Naive thymus-derived CD4-positive, alpha-beta T cell (primary cell): Measurements from ENCODE around the gene GEMIN7. TPM values are rescaled to one million over a fixed set of nuclear protein-coding genes. Genes with fewer than 3 reads are reported as not detected.
"Not testable (repeated sequence)": the region's sequence is repeated elsewhere in the genome, so short reads cannot be mapped to it uniquely, and the experiment has no call there.

Experiments used
- ATAC-seq: fragments of 150-1000 bp; cut with Tn5 transposase; 2 replicates; pipeline ENCODE4 v1.10.0; 2021; ENCODE audit warnings: mild to moderate bottlenecking, moderate library complexity
- CTCF ChIA-PET: fragments of 350-600 bp; sonication (Branson Sonifier 250); formaldehyde crosslinking; loops from one replicate; lab custom pipeline; 2021; ENCODE audit warnings: antibody characterized with exemption; lab: Charles Lee
- POLR2A ChIA-PET: fragments of 350-600 bp; sonication (Branson Sonifier 250); formaldehyde crosslinking; loops from one replicate; lab custom pipeline; 2021; ENCODE audit warnings: antibody characterized with exemption, inconsistent platforms; lab: Charles Lee
- DNase-seq, 9 donors: peaks; one replicate each; pipeline versions ENCODE4 v3.0.0 to v3.0.0-alpha.2; 2020 to 2022; ENCODE audit warnings: mixed read lengths in 1 of 9
- H3K27ac ChIP-seq: one replicate; pipeline ENCODE4 v1.7.0; 2013; ENCODE audit warnings: mild to moderate bottlenecking, low read depth, low read length, moderate library complexity
- H3K27me3 ChIP-seq, 2 donors: one replicate each; pipeline ENCODE4 v1.7.0; 2013; ENCODE audit warnings: low read length in 2 of 2, mild to moderate bottlenecking in 2 of 2, moderate library complexity in 2 of 2; ENCODE audit not compliant: control insufficient read depth in 2 of 2, insufficient read depth in 2 of 2
- H3K36me3 ChIP-seq, 3 experiments: 1 replicate in 2 of 3; 2 replicates in 1 of 3; pipeline ENCODE4 v1.7.0; 2013; ENCODE audit warnings: low read length in 3 of 3, mild to moderate bottlenecking in 3 of 3, moderate library complexity in 1 of 3; ENCODE audit not compliant: insufficient read depth in 3 of 3, control insufficient read depth in 2 of 3
- H3K4me1 ChIP-seq, 2 donors: one replicate each; pipeline ENCODE4 v1.7.0; 2013; ENCODE audit warnings: low read length in 2 of 2, mild to moderate bottlenecking in 2 of 2, moderate library complexity in 1 of 2; ENCODE audit not compliant: control insufficient read depth in 2 of 2, insufficient read depth in 2 of 2
- H3K4me3 ChIP-seq: 2 replicates; pipeline ENCODE4 v1.7.0; 2013; ENCODE audit warnings: mild to moderate bottlenecking, low read length
- H3K9me3 ChIP-seq, 3 experiments: 1 replicate in 2 of 3; 2 replicates in 1 of 3; pipeline ENCODE4 v1.7.0; 2013; ENCODE audit warnings: low read length in 3 of 3; ENCODE audit not compliant: control insufficient read depth in 2 of 3
- H3K27ac Mint-ChIP-seq, 9 donors: one replicate each; pipeline ENCODE4 v1.8.0; 2020 to 2022; ENCODE audit warnings: mixed read lengths in 9 of 9, mild to moderate bottlenecking in 8 of 9, moderate library complexity in 5 of 9, inconsistent platforms in 2 of 9
- H3K27me3 Mint-ChIP-seq, 5 donors: one replicate each; pipeline ENCODE4 v1.8.0; 2021 to 2022; ENCODE audit warnings: mixed read lengths in 5 of 5, mild to moderate bottlenecking in 1 of 5
- H3K36me3 Mint-ChIP-seq, 5 donors: one replicate each; pipeline ENCODE4 v1.8.0; 2020 to 2022; ENCODE audit warnings: mixed read lengths in 5 of 5, mild to moderate bottlenecking in 3 of 5, inconsistent platforms in 1 of 5
- H3K4me1 Mint-ChIP-seq, 7 donors: one replicate each; pipeline ENCODE4 v1.8.0; 2020 to 2022; ENCODE audit warnings: mixed read lengths in 7 of 7, mild to moderate bottlenecking in 3 of 7, inconsistent platforms in 1 of 7
- H3K4me3 Mint-ChIP-seq, 10 donors: one replicate each; pipeline ENCODE4 v1.8.0; 2020 to 2022; ENCODE audit warnings: mild to moderate bottlenecking in 10 of 10, mixed read lengths in 10 of 10, moderate library complexity in 6 of 10, inconsistent platforms in 2 of 10
- H3K9me3 Mint-ChIP-seq, 11 donors: one replicate each; pipeline ENCODE4 v1.8.0; 2020 to 2022; ENCODE audit warnings: mixed read lengths in 11 of 11, mild to moderate bottlenecking in 4 of 11, inconsistent platforms in 1 of 11, moderate library complexity in 1 of 11
- intact Hi-C, 2 donors: fragments of 100-400 bp; cut with micrococcal nuclease; formaldehyde crosslinking; loops; one replicate each; pipeline ENCODE4 v1.15.1; 2023
- polyA plus RNA-seq, 2 donors: library from polyadenylated mRNA; unstranded; fragments of 300-500 nt; fragmentation: Illumina TruSeq; gene quantifications; one replicate each; pipeline ENCODE4 v1.2.3, GENCODE V29; 2021
- total RNA-seq, 6 experiments: library from RNA in 5 of 6; stranded (reverse) in 5 of 6; gene quantifications; 1 replicate in 5 of 6; 2 replicates in 1 of 6; pipeline ENCODE4 v1.2.3 and lab custom pipeline; 2021 to 2026

The GEMIN7 gene
- total and polyA plus RNA-seq, 7 experiments from 2014 or later = 4.9 to 65.5 (median 18.7) TPM

DNA sequence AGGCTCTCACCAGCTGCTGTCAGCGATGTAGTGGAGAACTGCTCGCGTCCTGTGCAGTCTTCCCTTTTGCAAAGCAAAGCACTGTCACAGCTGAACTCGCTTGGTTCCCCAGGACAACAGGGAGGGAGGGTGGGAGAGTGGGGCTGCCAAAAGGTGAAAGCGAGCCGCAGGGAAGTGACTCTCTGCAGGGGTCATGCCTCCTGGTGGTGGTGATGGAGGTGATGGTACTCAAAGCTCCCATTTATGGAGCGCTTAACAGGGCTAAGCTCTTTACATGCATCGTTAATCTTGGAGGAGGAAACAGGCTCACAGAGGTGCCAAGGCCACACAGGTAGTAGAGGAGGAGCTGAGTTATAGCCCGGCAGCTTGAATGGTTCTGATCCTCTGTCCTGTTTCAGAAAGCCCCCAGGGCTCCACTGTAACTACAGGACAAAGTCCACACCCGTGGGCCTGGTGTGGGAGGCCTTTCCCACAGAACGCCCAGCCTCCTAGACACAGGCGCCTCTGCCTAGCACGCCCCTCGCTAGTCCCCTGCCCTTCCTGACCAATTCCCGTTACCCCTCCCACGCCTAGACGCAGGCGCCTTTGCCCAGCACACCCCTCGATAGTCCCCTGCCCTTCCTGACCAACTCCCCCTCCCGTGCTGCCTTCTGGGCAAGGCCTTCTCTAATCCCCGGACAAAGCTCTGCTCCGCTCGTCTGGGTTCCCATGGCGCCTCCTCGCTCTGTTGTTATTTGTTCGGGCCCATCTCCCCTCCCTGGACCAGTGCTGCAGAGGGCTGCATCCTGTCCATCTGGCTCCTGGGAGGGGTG is 24.7 kb downstream of the GEMIN7 start:
- H3K27me3 Mint-ChIP-seq = no peaks in the 10 kb centered on the region
- H3K4me3 Mint-ChIP-seq = peak overlapping the region in 9 of 10 donors; percentile 45 to 85 (median 73)
- ChIA-PET CTCF (interaction anchor here (1.1 to 2.6 kb wide), 4 partner anchors 9 to 50 kb away, joined by 5 to 17 read pairs (median 7); no protein-coding TSS in a partner anchor), POLR2A (interaction anchor here (1.0 to 3.8 kb wide), 5 partner anchors 9 to 75 kb away, joined by 3 to 22 read pairs (median 3); partner anchors contain the start of genes BLOC1S3 and PPP1R37)
- intact Hi-C loops = loop anchor here in 1 of 2 donors (1.0 kb wide), 4 partner anchors 11 to 84 kb away; no protein-coding TSS in a partner anchor
- no peak for DNase-seq
- H3K4me1 ChIP-seq = peaks cover 20 to 31% of the 10 kb centered on the region in 2 donors
- peak; percentile 56 for ATAC-seq
- no peaks in the 10 kb centered on the region for H3K9me3 ChIP-seq
- H3K36me3 ChIP-seq = peaks cover 0 to 7% (median 0%) of the 10 kb centered on the region in 3 experiments
- H3K4me3 ChIP-seq = peak overlapping the region; percentile 58
- no peaks in the 10 kb centered on the region for H3K9me3 Mint-ChIP-seq
- no peaks in the 10 kb centered on the region for H3K36me3 Mint-ChIP-seq
- peak overlapping the region in 8 of 9 donors; percentile 65 to 89 (median 78) for H3K27ac Mint-ChIP-seq
- H3K4me1 Mint-ChIP-seq = peaks cover 32 to 75% (median 60%) of the 10 kb centered on the region in 7 donors
- H3K27ac ChIP-seq = peak overlapping the region; percentile 68
- no peaks in the 10 kb centered on the region for H3K27me3 ChIP-seq

DNA sequence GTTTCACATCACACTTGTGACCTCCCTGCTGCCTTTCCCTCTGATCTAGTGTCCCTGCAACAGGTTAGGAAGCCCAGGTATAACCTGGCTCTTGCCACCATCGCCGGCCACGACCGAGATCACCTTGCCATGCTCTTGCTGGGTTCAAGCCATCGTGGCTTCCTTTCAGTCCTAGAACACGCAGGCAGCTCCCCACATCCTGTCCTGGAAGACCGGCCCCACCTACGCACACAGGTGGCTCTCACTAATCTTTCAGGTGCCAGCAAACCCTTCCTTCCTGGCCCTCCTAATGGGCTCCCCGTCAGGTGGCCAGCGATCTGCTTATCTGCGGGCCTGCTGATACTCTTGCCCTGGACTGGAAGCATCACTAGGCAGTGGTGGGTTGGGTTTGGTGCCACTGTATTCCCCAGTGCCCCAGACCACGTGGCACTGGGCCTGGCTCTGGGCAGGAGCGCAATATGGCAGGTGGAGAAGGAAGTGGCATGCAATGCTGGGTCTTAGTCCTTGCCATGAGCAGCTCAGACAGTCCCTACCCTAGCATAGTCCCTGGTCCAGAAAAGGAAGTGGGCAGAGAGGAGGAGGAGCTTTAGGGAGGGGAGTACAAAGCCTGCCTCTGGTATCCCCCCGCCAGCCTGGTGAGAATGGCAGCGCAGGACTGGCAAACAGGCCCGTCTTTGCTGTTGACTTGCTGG is 25.7 kb downstream of the GEMIN7 start:
- no peak overlapping the region for H3K4me3 ChIP-seq
- peak overlapping the region; percentile 45 to 85 (median 76) for H3K4me3 Mint-ChIP-seq
- CTCF ChIA-PET = interaction anchor here (0.6 kb wide), 1 partner anchor 31 kb away, joined by 3 read pairs; no protein-coding TSS in a partner anchor
- H3K36me3 Mint-ChIP-seq = no peaks in the 10 kb centered on the region
- peak overlapping the region; percentile 18 for H3K27ac ChIP-seq
- ATAC-seq = no peak
- H3K27me3 Mint-ChIP-seq = no peaks in the 10 kb centered on the region
- H3K27me3 ChIP-seq = no peaks in the 10 kb centered on the region
- H3K4me1 ChIP-seq = peaks cover 20 to 26% of the 10 kb centered on the region in 2 donors
- peaks cover 28 to 72% (median 55%) of the 10 kb centered on the region in 7 donors for H3K4me1 Mint-ChIP-seq
- peak overlapping the region; percentile 24 to 93 (median 84) for H3K27ac Mint-ChIP-seq
- H3K9me3 Mint-ChIP-seq = no peaks in the 10 kb centered on the region
- no peaks in the 10 kb centered on the region for H3K9me3 ChIP-seq
- intact Hi-C loops = no loop called here
- POLR2A ChIA-PET = interaction anchor here (3.8 kb wide), 1 partner anchor 13 kb away, joined by 22 read pairs; the partner anchor contains the start of gene PPP1R37
- DNase-seq = peak in 1 of 9 donors; percentile 19
- peaks cover 0 to 3% (median 0%) of the 10 kb centered on the region in 3 experiments for H3K36me3 ChIP-seq

DNA sequence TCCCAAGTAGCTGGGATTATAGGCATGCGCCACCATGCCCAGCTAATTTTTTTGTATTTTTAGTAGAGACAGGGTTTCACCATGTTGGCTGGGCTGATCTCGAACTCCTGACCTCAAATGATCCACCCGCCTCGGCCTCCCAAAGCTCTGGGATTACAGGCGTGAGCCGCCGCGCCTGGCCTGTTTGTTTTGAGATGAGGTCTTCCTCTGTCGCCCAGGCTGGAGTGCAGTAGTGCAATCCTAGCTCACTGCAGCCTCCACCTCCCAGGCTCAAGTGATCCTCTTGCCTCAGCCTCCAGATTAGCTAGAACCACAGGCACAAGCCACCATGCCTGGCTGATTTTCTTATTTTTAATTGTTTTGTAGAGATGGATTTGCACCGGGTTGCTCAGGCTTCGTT is 27.3 kb downstream of the GEMIN7 start:
- H3K4me1 ChIP-seq = peaks cover 20 to 26% of the 10 kb centered on the region in 2 donors
- H3K9me3 ChIP-seq, POLR2A ChIA-PET, H3K36me3 Mint-ChIP-seq, CTCF ChIA-PET, H3K27me3 ChIP-seq, ATAC-seq, H3K4me3 Mint-ChIP-seq, H3K36me3 ChIP-seq, intact Hi-C loops, DNase-seq, H3K9me3 Mint-ChIP-seq, H3K4me3 ChIP-seq, H3K27ac Mint-ChIP-seq, H3K27ac ChIP-seq, H3K27me3 Mint-ChIP-seq: not testable (repeated sequence)
- H3K4me1 Mint-ChIP-seq = peaks cover 25 to 67% (median 48%) of the 10 kb centered on the region in 7 donors

DNA sequence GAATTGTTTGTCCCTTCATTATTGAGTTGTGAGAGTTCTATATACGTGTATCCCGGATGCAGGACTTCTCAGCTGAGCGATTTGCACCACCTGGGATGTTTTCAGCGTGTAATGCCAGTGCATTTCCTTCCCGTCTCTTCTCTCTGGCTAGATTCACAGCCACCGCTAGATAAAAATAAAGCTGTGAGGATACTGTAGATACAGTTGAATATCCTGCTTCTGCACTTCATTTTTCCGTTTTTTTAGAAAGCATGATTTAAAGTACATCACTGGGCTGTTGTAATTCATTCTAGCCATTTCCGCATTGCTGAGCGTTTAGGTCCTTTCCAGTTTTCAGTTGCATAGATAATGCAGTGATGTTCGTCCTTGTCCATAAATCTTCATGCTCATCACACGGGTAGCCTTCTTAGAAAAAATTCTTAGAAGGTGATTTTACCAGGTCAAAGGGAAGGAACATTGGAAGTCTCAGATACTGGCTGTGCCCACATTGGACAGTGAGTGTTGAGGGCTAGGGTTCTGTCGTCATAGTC is 28.6 kb downstream of the GEMIN7 start:
- POLR2A ChIA-PET = no interaction called here

DNA sequence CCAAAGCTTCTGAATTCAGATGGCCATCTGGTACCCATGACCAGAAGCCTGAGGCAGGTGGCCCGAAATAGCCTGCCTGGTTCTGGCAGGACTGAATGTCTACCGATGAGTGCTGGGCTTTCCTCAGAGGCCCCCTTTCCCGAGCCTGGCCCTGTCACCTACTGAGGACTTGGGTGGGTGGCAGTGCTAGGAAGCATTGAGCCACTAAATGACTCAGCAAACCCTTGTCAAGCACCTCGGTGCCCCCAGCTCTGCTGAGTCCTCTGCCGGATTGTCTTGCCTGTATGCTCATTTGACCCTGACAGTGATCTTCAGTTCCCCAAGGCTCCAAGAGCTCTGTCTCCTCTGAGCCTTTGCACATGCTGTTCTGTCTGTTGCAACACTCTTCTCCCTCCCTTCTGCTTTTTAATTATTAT is 31.8 kb downstream of the GEMIN7 start:
- no peak overlapping the region for H3K4me3 ChIP-seq
- no peaks in the 10 kb centered on the region for H3K4me1 ChIP-seq
- DNase-seq (no peak), ATAC-seq (no peak)
- no peaks in the 10 kb centered on the region for H3K9me3 Mint-ChIP-seq
- peaks cover 0 to 3% (median 0%) of the 10 kb centered on the region in 5 donors for H3K36me3 Mint-ChIP-seq
- no peak overlapping the region for H3K27ac Mint-ChIP-seq
- POLR2A ChIA-PET = no interaction called here
- intact Hi-C loops = no loop called here
- H3K27ac ChIP-seq = no peak overlapping the region
- no peaks in the 10 kb centered on the region for H3K36me3 ChIP-seq
- H3K4me3 Mint-ChIP-seq = no peak overlapping the region
- CTCF ChIA-PET = interaction anchor here (0.7 kb wide), 1 partner anchor 66 kb away, joined by 3 read pairs; no protein-coding TSS in a partner anchor
- H3K27me3 Mint-ChIP-seq = no peaks in the 10 kb centered on the region
- no peaks in the 10 kb centered on the region for H3K9me3 ChIP-seq
- H3K4me1 Mint-ChIP-seq = peaks cover 11 to 49% (median 20%) of the 10 kb centered on the region in 7 donors
- no peaks in the 10 kb centered on the region for H3K27me3 ChIP-seq

More for the DNA sequence above, 28.6 kb downstream of the GEMIN7 start:
- Histone ChIP-seq H3K27me3 (no peaks in the 10 kb centered on the region), H3K27ac (no peak overlapping the region), H3K4me3 (no peak overlapping the region), H3K9me3 (no peaks in the 10 kb centered on the region), H3K4me1 (peaks cover 18 to 23% of the 10 kb centered on the region in 2 donors), H3K36me3 (no peaks in the 10 kb centered on the region)
- H3K27me3 Mint-ChIP-seq = no peaks in the 10 kb centered on the region
- ATAC-seq = no peak
- H3K9me3 Mint-ChIP-seq = no peaks in the 10 kb centered on the region
- no peak for DNase-seq
- CTCF ChIA-PET = interaction anchor here (0.5 to 1.1 kb wide), 2 partner anchors 9 to 649 kb away, joined by 4 read pairs; no protein-coding TSS in a partner anchor
- no peaks in the 10 kb centered on the region for H3K36me3 Mint-ChIP-seq
- intact Hi-C loops = no loop called here
- H3K4me1 Mint-ChIP-seq = peaks cover 21 to 60% (median 40%) of the 10 kb centered on the region in 7 donors
- H3K27ac Mint-ChIP-seq = no peak overlapping the region
- no peak overlapping the region for H3K4me3 Mint-ChIP-seq
